ENCODE measurements around the gene NPAS4. TPM values are rescaled to one million over a fixed set of nuclear protein-coding genes. Genes with fewer than 3 reads are reported as not detected.

Gene NPAS4
- total and polyA plus RNA-seq, 2 of the 13 experiments (the other 11 are each of a cell fraction or from before 2014, with no cell fraction given), result not detected

DNA sequence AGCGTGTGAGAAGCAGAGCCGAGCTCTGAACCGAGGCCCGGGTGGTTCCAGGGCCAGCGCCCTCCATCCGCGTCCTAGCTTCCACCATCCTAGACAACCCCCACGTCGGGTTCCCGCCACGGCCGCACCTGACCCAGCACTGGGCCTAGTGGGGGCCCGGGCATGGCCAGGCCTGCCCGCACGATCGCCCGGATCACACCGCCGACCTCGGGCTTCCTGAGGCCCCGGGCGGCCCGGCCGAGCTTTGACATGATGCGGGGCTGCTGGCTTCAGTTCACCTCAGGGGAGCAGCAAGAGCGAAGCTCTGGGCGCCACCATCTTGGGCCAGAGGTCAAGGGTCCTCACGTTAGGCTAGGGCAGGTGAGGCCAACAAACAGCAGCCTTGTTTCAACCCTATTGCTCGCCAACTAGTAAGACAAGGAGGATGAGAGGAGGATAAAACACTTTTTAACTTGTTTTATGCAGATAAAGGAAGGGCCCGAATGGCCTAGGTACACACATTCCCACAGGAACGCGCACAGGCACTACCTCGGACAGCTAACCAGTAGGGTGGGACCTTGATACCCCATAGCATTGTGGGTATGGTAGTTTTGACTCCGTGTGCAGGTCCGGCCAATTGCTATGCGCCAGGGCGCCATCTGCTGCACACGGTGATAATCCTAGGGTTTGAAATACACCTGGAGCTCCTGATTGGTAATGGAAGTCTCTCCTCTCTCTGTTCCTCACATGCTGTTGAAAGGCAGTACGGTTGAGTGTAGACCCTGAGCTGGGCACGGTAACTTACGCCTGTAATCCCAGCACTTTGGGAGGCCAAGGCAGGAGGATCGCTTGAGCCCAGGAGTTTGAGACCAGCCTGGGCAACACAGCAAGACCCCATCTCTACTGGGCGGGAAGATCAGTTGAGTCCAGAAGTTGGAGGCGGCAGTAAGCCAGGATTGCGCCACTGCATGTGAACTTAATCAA is 17.9 kb downstream of the NPAS4 start, which contains the start of gene MRPL11 (continued):
- TF ChIP-seq ZNF652 (CRISPR knock-in tag; IDR thresholded peaks at IDR 0.05; ENCODE audit: borderline replicate concordance, low read depth), result 0 out of 2 replicates have a peak, but pooled peaks have one; percentile 37
- peak; percentile 55 for TF ChIP-seq CREB1 (IDR thresholded peaks at IDR 0.05)
- peak; percentile 71 for TF ChIP-seq CREB1 (CRISPR knock-in tag; IDR thresholded peaks at IDR 0.05)
- TF ChIP-seq CREM (IDR thresholded peaks at IDR 0.05), result peak; percentile 97
- TF ChIP-seq CREM (CRISPR knock-in tag; IDR thresholded peaks at IDR 0.05), result no peak
- peak; percentile 63; the same call in 1 of the 2 replicates for TF ChIP-seq SALL1 (CRISPR knock-in tag; IDR thresholded peaks at IDR 0.05)
- TF ChIP-seq YEATS4 (CRISPR knock-in tag; IDR thresholded peaks at IDR 0.05; ENCODE audit: borderline replicate concordance), result peak; percentile 28
- no peak for TF ChIP-seq ZNF780A (CRISPR knock-in tag; IDR thresholded peaks at IDR 0.05)
- peak; percentile 84 for TF ChIP-seq ZFX (CRISPR knock-in tag; IDR thresholded peaks at IDR 0.05; ENCODE audit: low read depth)
- TF ChIP-seq KMT2A (CRISPR knock-in tag; IDR thresholded peaks at IDR 0.05), result peak; percentile 42; the same call in 1 of the 2 replicates
- no peak for TF ChIP-seq SOX13 (IDR thresholded peaks at IDR 0.05)
- TF ChIP-seq SOX13 (CRISPR knock-in tag; conservative IDR thresholded peaks at IDR 0.05 in 1 of 2, IDR thresholded peaks at IDR 0.05 in 1 of 2), result peak in 1 of 2 experiments; percentile 10; a peak in 1 of 4 replicates
- TF ChIP-seq KLF11 (CRISPR knock-in tag; IDR thresholded peaks at IDR 0.05), result 0 out of 2 replicates have a peak, but pooled peaks have one; percentile 17
- TF ChIP-seq ATF7-NPFF (CRISPR knock-in tag; IDR thresholded peaks at IDR 0.05; ENCODE audit: low read depth), result no peak
- TF ChIP-seq IRF2 (CRISPR knock-in tag; IDR thresholded peaks at IDR 0.05), result peak; percentile 64
- TF ChIP-seq CEBPZ (IDR thresholded peaks at IDR 0.05; ENCODE audit: low read length), result no peak
- no peak for TF ChIP-seq ZNF512B (CRISPR knock-in tag; IDR thresholded peaks at IDR 0.05; ENCODE audit: borderline replicate concordance)
- TF ChIP-seq ZNF550 (CRISPR knock-in tag; IDR thresholded peaks at IDR 0.05; ENCODE audit: borderline replicate concordance), result no peak
- TF ChIP-seq, protein P1, sequence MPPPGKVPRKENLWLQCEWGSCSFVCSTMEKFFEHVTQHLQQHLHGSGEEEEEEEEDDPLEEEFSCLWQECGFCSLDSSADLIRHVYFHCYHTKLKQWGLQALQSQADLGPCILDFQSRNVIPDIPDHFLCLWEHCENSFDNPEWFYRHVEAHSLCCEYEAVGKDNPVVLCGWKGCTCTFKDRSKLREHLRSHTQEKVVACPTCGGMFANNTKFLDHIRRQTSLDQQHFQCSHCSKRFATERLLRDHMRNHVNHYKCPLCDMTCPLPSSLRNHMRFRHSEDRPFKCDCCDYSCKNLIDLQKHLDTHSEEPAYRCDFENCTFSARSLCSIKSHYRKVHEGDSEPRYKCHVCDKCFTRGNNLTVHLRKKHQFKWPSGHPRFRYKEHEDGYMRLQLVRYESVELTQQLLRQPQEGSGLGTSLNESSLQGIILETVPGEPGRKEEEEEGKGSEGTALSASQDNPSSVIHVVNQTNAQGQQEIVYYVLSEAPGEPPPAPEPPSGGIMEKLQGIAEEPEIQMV (CRISPR knock-in tag; IDR thresholded peaks at IDR 0.05; ENCODE audit: low read depth), result 0 out of 2 replicates have a peak, but pooled peaks have one; percentile 42
- no peak for TF ChIP-seq ZNF724P (CRISPR knock-in tag; IDR thresholded peaks at IDR 0.05; ENCODE audit: borderline replicate concordance)
- no peak; the same call in 1 of the 2 replicates for TF ChIP-seq FOXJ3 (CRISPR knock-in tag; IDR thresholded peaks at IDR 0.05; ENCODE audit: borderline replicate concordance)

Data from HepG2 (cell line).